ENCODE measurements around the gene MYO5B.

Gene MYO5B

DNA sequence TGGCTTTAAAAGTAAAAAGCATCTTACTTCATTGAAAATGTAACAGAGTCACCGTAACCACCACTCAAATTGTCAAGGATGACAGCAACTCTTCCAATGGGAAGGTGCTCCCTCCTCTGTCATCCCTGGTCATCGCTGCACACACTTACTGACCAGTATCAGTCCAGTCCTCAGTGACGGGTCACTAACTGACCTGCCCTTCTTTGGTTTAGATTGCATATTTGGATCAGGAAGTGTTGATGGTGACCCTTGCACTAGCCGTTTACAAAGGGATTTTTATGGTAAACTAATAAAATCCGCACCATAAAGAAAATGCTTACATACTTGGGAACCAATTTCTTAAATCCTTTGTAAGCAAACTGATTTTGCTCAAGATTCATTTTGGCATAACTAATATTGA, 239.7 kb downstream of the MYO5B start:
- H3K9ac ChIP-seq = no peak overlapping the region
- H4K20me1 ChIP-seq = no peaks in the 10 kb centered on the region
- H3K27ac ChIP-seq = no peak overlapping the region
- H3K9me3 ChIP-seq = no peaks in the 10 kb centered on the region
- TF ChIP-seq Cebpa-rat (IDR thresholded peaks at IDR 0.05) = no peak
- H3K27me3 ChIP-seq = no peaks in the 10 kb centered on the region
- no peaks in the 10 kb centered on the region for H3K36me3 ChIP-seq
- H3K4me3 ChIP-seq = no peak overlapping the region
- peaks cover 33% of the 10 kb centered on the region for H3K4me1 ChIP-seq
- H3K4me2 ChIP-seq = no peak overlapping the region

- Histone ChIP-seq H3K4me2 (no peak overlapping the region), H3K27me3 (no peaks in the 10 kb centered on the region), H3K9ac (no peak overlapping the region)
These were observed 241.6 kb downstream of the MYO5B start for GRCh38 chr18:49953391-49953790.

DNA sequence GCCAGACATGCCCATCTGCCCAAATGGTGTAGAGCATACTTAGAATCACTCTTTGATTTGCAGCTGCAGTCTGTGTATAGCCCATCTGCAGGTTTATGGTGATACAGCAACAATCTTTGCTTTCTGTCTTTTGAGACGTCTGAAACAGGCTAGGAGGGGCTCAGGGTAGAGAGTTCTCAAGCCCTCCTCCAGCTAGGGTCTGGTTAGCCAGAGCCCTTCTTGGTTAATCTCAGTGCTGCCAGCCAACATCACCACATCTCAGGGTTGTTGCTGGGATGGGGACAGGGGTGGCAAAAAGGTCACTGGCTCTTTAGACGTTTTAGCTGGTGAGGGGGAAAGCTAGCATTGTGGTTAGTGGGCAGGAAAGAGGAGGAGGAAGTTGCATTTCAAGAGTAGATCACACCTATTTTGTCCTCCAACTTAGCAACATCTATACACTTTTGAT, 245.0 kb downstream of the MYO5B start:
- no peak overlapping the region for H3K4me3 ChIP-seq
- H3K9me3 ChIP-seq = no peaks in the 10 kb centered on the region
- H3K27me3 ChIP-seq = no peaks in the 10 kb centered on the region
- no peaks in the 10 kb centered on the region for H4K20me1 ChIP-seq
- peaks cover 31% of the 10 kb centered on the region for H3K4me1 ChIP-seq
- H3K27ac ChIP-seq = no peak overlapping the region
- no peak for TF ChIP-seq Cebpa-rat (IDR thresholded peaks at IDR 0.05)
- H3K9ac ChIP-seq = no peak overlapping the region
- peak overlapping the region; percentile 59 for H3K4me2 ChIP-seq
- H3K36me3 ChIP-seq = no peaks in the 10 kb centered on the region

More at GRCh38 chr18:49953391-49953790, 241.6 kb downstream of the MYO5B start:
- Histone ChIP-seq H4K20me1 (no peaks in the 10 kb centered on the region), H3K4me3 (no peak overlapping the region), H3K27ac (no peak overlapping the region), H3K4me1 (peaks cover 34% of the 10 kb centered on the region), H3K36me3 (no peaks in the 10 kb centered on the region), H3K9me3 (no peaks in the 10 kb centered on the region)
- no peak for TF ChIP-seq Cebpa-rat (IDR thresholded peaks at IDR 0.05)

GRCh38 chr18:49948975-49949374, 246.0 kb downstream of the MYO5B start:
- Histone ChIP-seq H3K27ac (no peak overlapping the region), H3K9ac (no peak overlapping the region), H3K4me2 (no peak overlapping the region), H3K27me3 (no peaks in the 10 kb centered on the region), H3K4me1 (peaks cover 22% of the 10 kb centered on the region), H3K36me3 (no peaks in the 10 kb centered on the region), H3K9me3 (no peaks in the 10 kb centered on the region), H3K4me3 (no peak overlapping the region), H4K20me1 (no peaks in the 10 kb centered on the region)
- TF ChIP-seq Cebpa-rat (IDR thresholded peaks at IDR 0.05) = no peak

- TF ChIP-seq Cebpa-rat (IDR thresholded peaks at IDR 0.05) = no peak
- Histone ChIP-seq H4K20me1 (no peaks in the 10 kb centered on the region), H3K27me3 (no peaks in the 10 kb centered on the region), H3K4me3 (no peak overlapping the region), H3K27ac (no peak overlapping the region), H3K4me1 (peaks cover 9% of the 10 kb centered on the region), H3K4me2 (no peak overlapping the region), H3K36me3 (no peaks in the 10 kb centered on the region), H3K9me3 (no peaks in the 10 kb centered on the region), H3K9ac (no peak overlapping the region)
These were observed 250.3 kb downstream of the MYO5B start for GRCh38 chr18:49944663-49945062.

- TF ChIP-seq Cebpa-rat (IDR thresholded peaks at IDR 0.05) = no peak
- Histone ChIP-seq H3K9me3 (no peaks in the 10 kb centered on the region), H3K27ac (no peak overlapping the region), H3K27me3 (no peaks in the 10 kb centered on the region), H3K4me1 (peaks cover 41% of the 10 kb centered on the region), H3K9ac (no peak overlapping the region), H3K4me2 (no peak overlapping the region), H3K4me3 (no peak overlapping the region), H3K36me3 (no peaks in the 10 kb centered on the region), H4K20me1 (no peaks in the 10 kb centered on the region)
These were observed 258.1 kb downstream of the MYO5B start for GRCh38 chr18:49936821-49937220.

DNA sequence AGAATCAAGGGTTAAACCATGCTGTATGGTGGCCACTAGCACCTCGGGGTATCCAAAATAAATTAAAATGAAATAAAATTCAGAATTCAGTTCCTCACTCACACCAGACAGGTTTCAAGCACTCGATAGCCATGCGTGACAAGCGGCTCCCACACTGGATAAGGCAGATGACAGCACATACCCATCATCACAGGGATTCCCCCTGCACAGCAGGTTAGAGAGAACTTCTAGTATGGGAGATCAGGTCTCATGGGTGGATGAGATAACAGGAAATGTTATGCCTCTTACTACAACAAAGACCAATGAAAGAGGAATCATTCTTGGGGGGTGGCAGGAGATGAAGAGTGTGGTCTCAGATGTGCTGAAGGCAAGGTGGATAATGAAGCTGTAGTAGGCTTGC, 259.7 kb downstream of the MYO5B start:
- Histone ChIP-seq H3K4me1 (peaks cover 55% of the 10 kb centered on the region), H4K20me1 (no peaks in the 10 kb centered on the region), H3K27me3 (no peaks in the 10 kb centered on the region), H3K4me3 (no peak overlapping the region), H3K36me3 (no peaks in the 10 kb centered on the region), H3K9ac (no peak overlapping the region), H3K4me2 (peak overlapping the region; percentile 76), H3K9me3 (no peaks in the 10 kb centered on the region), H3K27ac (peak overlapping the region; percentile 68)
- no peak for TF ChIP-seq Cebpa-rat (IDR thresholded peaks at IDR 0.05)

GRCh38 chr18:49934457-49934856, 260.5 kb downstream of the MYO5B start:
- peaks cover 56% of the 10 kb centered on the region for H3K4me1 ChIP-seq
- no peaks in the 10 kb centered on the region for H3K27me3 ChIP-seq
- H4K20me1 ChIP-seq = no peaks in the 10 kb centered on the region
- peak overlapping the region; percentile 39; the same call in 1 of the 2 replicates for H3K9ac ChIP-seq
- H3K27ac ChIP-seq = peak overlapping the region; percentile 68
- no peak overlapping the region for H3K4me3 ChIP-seq
- peak overlapping the region; percentile 76 for H3K4me2 ChIP-seq
- TF ChIP-seq Cebpa-rat (IDR thresholded peaks at IDR 0.05) = no peak
- H3K9me3 ChIP-seq = no peaks in the 10 kb centered on the region
- no peaks in the 10 kb centered on the region for H3K36me3 ChIP-seq

- Histone ChIP-seq H3K4me3 (no peak overlapping the region), H4K20me1 (no peaks in the 10 kb centered on the region), H3K4me2 (peak overlapping the region; percentile 76), H3K36me3 (no peaks in the 10 kb centered on the region), H3K9ac (peak overlapping the region; percentile 39; the same call in 1 of the 2 replicates), H3K4me1 (peaks cover 62% of the 10 kb centered on the region), H3K9me3 (no peaks in the 10 kb centered on the region), H3K27me3 (no peaks in the 10 kb centered on the region), H3K27ac (peak overlapping the region; percentile 68)
- TF ChIP-seq Cebpa-rat (IDR thresholded peaks at IDR 0.05) = no peak
These were observed 261.3 kb downstream of the MYO5B start for GRCh38 chr18:49933530-49934128.

GRCh38 chr18:49931760-49932159, 263.2 kb downstream of the MYO5B start:
- Histone ChIP-seq H3K4me2 (peak overlapping the region; percentile 76), H3K9me3 (no peaks in the 10 kb centered on the region), H3K4me3 (0 out of 2 replicates have a peak overlapping the region, but pooled peaks have one; percentile 29), H3K27me3 (no peaks in the 10 kb centered on the region), H3K4me1 (peaks cover 62% of the 10 kb centered on the region), H3K36me3 (no peaks in the 10 kb centered on the region), H4K20me1 (no peaks in the 10 kb centered on the region), H3K27ac (peak overlapping the region; percentile 68), H3K9ac (peak overlapping the region; percentile 53)
- no peak for TF ChIP-seq Cebpa-rat (IDR thresholded peaks at IDR 0.05)

Measured in BLaER1 (cell line).